B cell (primary cell): ENCODE measurements around the gene MTSS2. TPM values are rescaled to one million over a fixed set of nuclear protein-coding genes. Genes with fewer than 3 reads are reported as not detected.

Experiments
- ATAC-seq: fragments of 200-7000 bp; cut with Tn5 transposase; one replicate; pipeline ENCODE4 v1.10.0; 2021; ENCODE audit warnings: low read depth, mild to moderate bottlenecking, moderate number of reproducible peaks, moderate library complexity
- CTCF ChIA-PET: fragments of 350-600 bp; sonication (Branson Sonifier 250); formaldehyde crosslinking; loops from one replicate; lab custom pipeline; 2021; ENCODE audit warnings: antibody characterized with exemption, inconsistent platforms; lab: Charles Lee
- POLR2A ChIA-PET: fragments of 350-600 bp; sonication (Branson Sonifier 250); formaldehyde crosslinking; loops from one replicate; lab custom pipeline; 2021; ENCODE audit warnings: antibody characterized with exemption; lab: Charles Lee
- DNase-seq: peaks from one replicate; pipeline ENCODE4 v3.0.0; 2013
- H2AFZ ChIP-seq: 2 replicates; pipeline ENCODE4 v1.6.1; 2012; ENCODE audit warnings: mild to moderate bottlenecking, low read depth, low read length; ENCODE audit not compliant: insufficient read depth, poor library complexity, severe bottlenecking
- H3K27ac ChIP-seq, 2 donors: 1 replicate in 1 of 2; 2 replicates in 1 of 2; pipeline ENCODE4 v1.5.1; 2012 to 2013; ENCODE audit warnings: low read length in 2 of 2, mild to moderate bottlenecking in 2 of 2, moderate library complexity in 1 of 2
- H3K27me3 ChIP-seq, 4 experiments: fragments of 200-600 bp in 1 of 4; sonication (generic) in 1 of 4; replicated peaks in 1 of 4; 1 replicate in 2 of 4; 2 replicates in 2 of 4; pipeline versions ENCODE4 v1.6.1 to v1.7.0; 2013 to 2016; ENCODE audit warnings: low read length in 3 of 4, mild to moderate bottlenecking in 2 of 4, mixed read lengths in 1 of 4, moderate library complexity in 1 of 4; ENCODE audit not compliant: insufficient read depth in 4 of 4, control insufficient read depth in 3 of 4; ENCODE audit errors: control extremely low read depth in 1 of 4
- H3K36me3 ChIP-seq, 2 experiments: replicated peaks in 1 of 2; 1 replicate in 1 of 2; 2 replicates in 1 of 2; pipeline versions ENCODE4 v1.6.1 to v1.7.1; 2013; ENCODE audit warnings: low read length in 1 of 2; ENCODE audit not compliant: insufficient read depth in 2 of 2, control insufficient read depth in 1 of 2; ENCODE audit errors: control extremely low read depth in 1 of 2, extremely low read depth in 1 of 2
- H3K4me1 ChIP-seq, 2 donors: fragments of 200-600 bp in 1 of 2; sonication (generic) in 1 of 2; 1 replicate in 1 of 2; 2 replicates in 1 of 2; pipeline versions ENCODE4 v1.5.1 to v1.6.1; 2013 to 2017; ENCODE audit warnings: low read length in 2 of 2; ENCODE audit not compliant: control insufficient read depth in 2 of 2, insufficient read depth in 2 of 2
- H3K4me2 ChIP-seq: replicated peaks from 2 replicates; pipeline ENCODE3; 2012; ENCODE audit warnings: mild to moderate bottlenecking, low read depth, low read length; ENCODE audit not compliant: poor library complexity, severe bottlenecking
- H3K4me3 ChIP-seq, 5 experiments: fragments of 200-600 bp in 1 of 5; sonication (generic) in 1 of 5; 1 replicate in 3 of 5; 2 replicates in 2 of 5; pipeline versions ENCODE4 v1.5.1 to v1.7.0; 2011 to 2016; ENCODE audit warnings: low read length in 4 of 5, mild to moderate bottlenecking in 4 of 5, low read depth in 2 of 5, control low read depth in 1 of 5, moderate library complexity in 1 of 5; ENCODE audit not compliant: insufficient read depth in 1 of 5; ENCODE audit errors: control extremely low read depth in 1 of 5, extremely low read depth in 1 of 5
- H3K79me2 ChIP-seq: fragments of 200-600 bp; sonication (generic); one replicate; pipeline ENCODE4 v1.6.0; 2016; ENCODE audit warnings: low read length; ENCODE audit not compliant: control insufficient read depth, insufficient read depth
- H3K9ac ChIP-seq: fragments of 200-600 bp; sonication (generic); 2 replicates; pipeline ENCODE4 v1.6.1; 2017; ENCODE audit warnings: mild to moderate bottlenecking, low read length, moderate library complexity
- H3K9me3 ChIP-seq, 3 donors: one replicate each; pipeline versions ENCODE4 v1.6.1 to v1.7.1; 2013; ENCODE audit warnings: low read length in 2 of 3; ENCODE audit not compliant: control insufficient read depth in 2 of 3, insufficient read depth in 1 of 3; ENCODE audit errors: control extremely low read depth in 1 of 3
- H4K20me1 ChIP-seq: 2 replicates; pipeline ENCODE4 v1.6.0; 2012; ENCODE audit warnings: mild to moderate bottlenecking, low read length; ENCODE audit not compliant: insufficient read depth, control insufficient read depth, poor library complexity, severe bottlenecking
- H3K27ac Mint-ChIP-seq: one replicate; pipeline ENCODE4 v1.8.0; 2021; ENCODE audit warnings: mixed read lengths
- H3K27me3 Mint-ChIP-seq: one replicate; pipeline ENCODE4 v1.8.0; 2021; ENCODE audit warnings: mixed read lengths
- H3K4me1 Mint-ChIP-seq: one replicate; pipeline ENCODE4 v1.8.0; 2021; ENCODE audit warnings: mixed read lengths
- H3K4me3 Mint-ChIP-seq: one replicate; pipeline ENCODE4 v1.8.0; 2021; ENCODE audit warnings: mixed read lengths
- H3K9me3 Mint-ChIP-seq: one replicate; pipeline ENCODE4 v1.8.0; 2022; ENCODE audit warnings: mixed read lengths; ENCODE audit not compliant: insufficient read depth
- CTCF ChIP-seq: fragments of 200-600 bp; IDR thresholded peaks from one replicate; pipeline ENCODE4 v1.8.0; 2022; ENCODE audit warnings: antibody characterized with exemption, mild to moderate bottlenecking
- EZH2 ChIP-seq: IDR thresholded peaks from 2 replicates; pipeline ENCODE4 v1.6.1; 2012; ENCODE audit warnings: borderline replicate concordance, low read depth, mild to moderate bottlenecking, moderate library complexity, low read length; ENCODE audit not compliant: insufficient read depth, poor library complexity, severe bottlenecking
- WGBS: methylation state at CpG from one replicate; pipeline ENCODE4 v1.1.5; 2013; ENCODE audit warnings: missing lambda C conversion rate; ENCODE audit not compliant: insufficient coverage; 5-methylcytosine and 5-hydroxymethylcytosine counted together
- intact Hi-C: fragments of 100-400 bp; cut with micrococcal nuclease; formaldehyde crosslinking; loops from one replicate; pipeline ENCODE4 v1.10.0; 2022
- polyA plus RNA-seq: library from polyadenylated mRNA; depleted of rRNA; stranded (reverse); fragments of >200 nt; gene quantifications from 2 replicates; pipeline ENCODE4 v1.2.3, GENCODE V29; 2012
- total RNA-seq, 2 donors: library from RNA; stranded (reverse); fragments of 120-200 nt in 1 of 2; gene quantifications; 1 replicate in 1 of 2; 2 replicates in 1 of 2; pipeline versions ENCODE4 v1.2.3 to v1.2.4, GENCODE V29; 2013 to 2022

The MTSS2 gene
- total and polyA plus RNA-seq, 2 donors (not counting 1 experiment from before 2014, with no cell fraction given), result 1.6 to 2.6 TPM

- Histone ChIP-seq H3K4me3 (no peak overlapping the region), H3K9ac (no peak overlapping the region), H3K4me2 (no peak overlapping the region), H3K36me3 (no peaks in the 10 kb centered on the region), H3K79me2 (no peaks in the 10 kb centered on the region), H2AFZ (no peak overlapping the region), H3K9me3 (no peaks in the 10 kb centered on the region), H3K27me3 (no peaks in the 10 kb centered on the region), H3K27ac (no peak overlapping the region), H4K20me1 (no peaks in the 10 kb centered on the region), H3K4me1 (no peaks in the 10 kb centered on the region)
- ATAC-seq (no peak), DNase-seq (no peak)
- H3K4me1 Mint-ChIP-seq, result no peaks in the 10 kb centered on the region
- ChIA-PET POLR2A (no interaction called here), CTCF (no interaction called here)
- 88% methylated on average over 11 of the region's 12 CpGs for WGBS
- H3K27ac Mint-ChIP-seq, result no peak overlapping the region
- intact Hi-C loops, result loop anchor here (10.0 kb wide), 1 partner anchor 495 kb away; no protein-coding TSS in a partner anchor
- H3K9me3 Mint-ChIP-seq, result no peaks in the 10 kb centered on the region
- no peaks in the 10 kb centered on the region for H3K27me3 Mint-ChIP-seq
- H3K4me3 Mint-ChIP-seq, result no peak overlapping the region
- TF ChIP-seq EZH2 (no peak), CTCF (no peak)
Observed at GRCh38 chr16:70659546-70659945, 26.3 kb downstream of the MTSS2 start.

GRCh38 chr16:70658921-70659320, 26.9 kb downstream of the MTSS2 start:
- DNase-seq (no peak), ATAC-seq (no peak)
- H3K4me3 Mint-ChIP-seq, result no peak overlapping the region
- Histone ChIP-seq H3K4me2 (no peak overlapping the region), H3K27me3 (no peaks in the 10 kb centered on the region), H3K27ac (no peak overlapping the region), H4K20me1 (no peaks in the 10 kb centered on the region), H3K4me1 (peaks cover under 1 to 3% of the 10 kb centered on the region in 2 donors), H3K4me3 (no peak overlapping the region), H3K79me2 (no peaks in the 10 kb centered on the region), H3K9ac (no peak overlapping the region), H3K36me3 (no peaks in the 10 kb centered on the region), H3K9me3 (no peaks in the 10 kb centered on the region), H2AFZ (no peak overlapping the region)
- TF ChIP-seq EZH2, result no peak
- TF ChIP-seq CTCF, result no peak
- POLR2A ChIA-PET, result no interaction called here
- intact Hi-C loops, result loop anchor here (10.0 kb wide), 1 partner anchor 494 kb away; no protein-coding TSS in a partner anchor
- WGBS, result 100% methylated on average over 1 of the region's 5 CpGs
- peaks cover under 1% of the 10 kb centered on the region for H3K4me1 Mint-ChIP-seq
- H3K9me3 Mint-ChIP-seq, result no peaks in the 10 kb centered on the region
- no peak overlapping the region for H3K27ac Mint-ChIP-seq
- CTCF ChIA-PET, result no interaction called here
- peaks cover under 1% of the 10 kb centered on the region for H3K27me3 Mint-ChIP-seq
